MM.1S (cell line): ENCODE measurements around the gene SPATA6L.

Experiments used
- CTCF ChIP-seq: fragments of 300-600 bp; sonication (generic); IDR thresholded peaks from 2 replicates; pipeline ENCODE4 v1.5.1; 2016; ENCODE audit warnings: antibody characterized with exemption, low read length, mixed read lengths
- EZH2 ChIP-seq: fragments of 300-600 bp; sonication (generic); optimal IDR thresholded peaks from 2 replicates; pipeline ENCODE3; 2017; ENCODE audit warnings: low read depth, mild to moderate bottlenecking, antibody characterized with exemption, low read length, mixed read lengths

- TF ChIP-seq CTCF (no peak), EZH2 (no peak)
Observed at GRCh38 chr9:4594994-4595393, 71.3 kb downstream of the SPATA6L start.
